HG02759 (cell line): ENCODE data around the gene USP28.
"Not testable (repeated sequence)": the region's sequence is repeated elsewhere in the genome, so short reads cannot be mapped to it uniquely, and the experiment has no call there.

Experiments
- ATAC-seq: cut with Tn5 transposase; IDR thresholded peaks from one replicate; pipeline ENCODE4 v1.9.1; 2021; ENCODE audit warnings: mild to moderate bottlenecking, moderate library complexity; ENCODE audit not compliant: unreplicated experiment

Gene USP28, protein sequence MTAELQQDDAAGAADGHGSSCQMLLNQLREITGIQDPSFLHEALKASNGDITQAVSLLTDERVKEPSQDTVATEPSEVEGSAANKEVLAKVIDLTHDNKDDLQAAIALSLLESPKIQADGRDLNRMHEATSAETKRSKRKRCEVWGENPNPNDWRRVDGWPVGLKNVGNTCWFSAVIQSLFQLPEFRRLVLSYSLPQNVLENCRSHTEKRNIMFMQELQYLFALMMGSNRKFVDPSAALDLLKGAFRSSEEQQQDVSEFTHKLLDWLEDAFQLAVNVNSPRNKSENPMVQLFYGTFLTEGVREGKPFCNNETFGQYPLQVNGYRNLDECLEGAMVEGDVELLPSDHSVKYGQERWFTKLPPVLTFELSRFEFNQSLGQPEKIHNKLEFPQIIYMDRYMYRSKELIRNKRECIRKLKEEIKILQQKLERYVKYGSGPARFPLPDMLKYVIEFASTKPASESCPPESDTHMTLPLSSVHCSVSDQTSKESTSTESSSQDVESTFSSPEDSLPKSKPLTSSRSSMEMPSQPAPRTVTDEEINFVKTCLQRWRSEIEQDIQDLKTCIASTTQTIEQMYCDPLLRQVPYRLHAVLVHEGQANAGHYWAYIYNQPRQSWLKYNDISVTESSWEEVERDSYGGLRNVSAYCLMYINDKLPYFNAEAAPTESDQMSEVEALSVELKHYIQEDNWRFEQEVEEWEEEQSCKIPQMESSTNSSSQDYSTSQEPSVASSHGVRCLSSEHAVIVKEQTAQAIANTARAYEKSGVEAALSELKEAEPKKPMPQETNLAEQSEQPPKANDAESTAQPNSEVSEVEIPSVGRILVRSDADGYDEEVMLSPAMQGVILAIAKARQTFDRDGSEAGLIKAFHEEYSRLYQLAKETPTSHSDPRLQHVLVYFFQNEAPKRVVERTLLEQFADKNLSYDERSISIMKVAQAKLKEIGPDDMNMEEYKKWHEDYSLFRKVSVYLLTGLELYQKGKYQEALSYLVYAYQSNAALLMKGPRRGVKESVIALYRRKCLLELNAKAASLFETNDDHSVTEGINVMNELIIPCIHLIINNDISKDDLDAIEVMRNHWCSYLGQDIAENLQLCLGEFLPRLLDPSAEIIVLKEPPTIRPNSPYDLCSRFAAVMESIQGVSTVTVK

DNA sequence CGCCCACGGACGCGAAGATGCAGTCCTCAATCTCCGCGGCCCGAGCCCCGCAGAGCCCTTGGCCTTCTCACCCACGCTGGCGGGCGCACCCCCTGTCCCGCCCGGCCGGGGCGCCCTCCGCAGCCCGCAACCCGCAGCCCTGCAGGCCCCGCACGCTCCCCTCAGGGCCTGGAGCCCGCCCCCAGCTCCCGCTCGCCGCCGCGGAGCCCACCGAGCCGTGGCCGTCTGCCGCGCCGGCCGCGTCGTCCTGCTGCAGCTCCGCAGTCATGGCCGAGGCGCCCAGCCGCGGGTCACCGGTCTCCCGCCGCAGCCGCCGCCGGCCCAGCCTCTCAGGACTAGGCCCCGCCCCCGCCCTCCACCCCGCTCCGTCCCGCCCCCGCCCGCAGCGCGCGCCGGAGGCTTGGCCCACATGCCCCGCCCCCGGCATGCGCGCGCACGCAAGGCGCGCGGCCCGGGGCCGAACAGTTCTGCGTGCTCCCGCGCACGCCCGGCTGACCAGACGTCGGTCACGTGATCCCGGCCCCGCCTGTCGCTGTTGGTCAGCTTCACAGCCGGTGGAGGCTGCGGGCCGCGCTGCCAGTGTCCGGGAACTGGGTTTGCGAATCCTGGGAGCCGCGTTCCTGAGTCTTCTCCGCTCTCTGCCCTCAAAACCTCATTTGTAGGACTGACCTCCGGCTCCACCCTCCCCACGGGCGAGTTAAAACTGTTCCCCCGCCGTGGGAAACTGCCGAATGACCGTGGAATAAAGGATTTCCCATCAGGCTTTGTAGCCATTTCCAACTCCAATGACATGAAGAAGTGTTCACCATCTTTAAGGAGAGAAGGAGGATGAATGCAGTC is at the start of gene USP28:
Gene USP28 (minus strand): TSS at position 339 of the 840 bp plus-strand sequence. CDS start 71 bp downstream, at position 268.
- ATAC-seq = peak; percentile 87

DNA sequence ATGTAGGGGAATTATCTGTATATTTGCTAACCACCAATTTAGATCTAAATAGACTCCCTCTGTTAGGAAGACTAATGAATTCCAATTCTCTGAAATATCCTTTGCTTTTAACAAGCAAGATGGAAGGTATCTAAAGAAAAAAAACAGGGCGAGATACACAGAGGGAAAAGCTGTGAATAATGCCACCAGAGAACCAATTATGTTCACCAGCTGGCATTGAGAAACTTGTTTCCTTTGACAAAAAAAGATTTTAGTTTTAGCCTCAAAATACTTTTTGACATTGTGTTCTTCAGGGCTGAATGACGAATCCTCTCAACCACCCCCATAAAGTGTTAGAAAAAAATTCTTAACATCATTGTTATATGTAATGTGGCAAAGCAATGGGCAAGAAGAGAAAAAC is 48.2 kb upstream of the USP28 start:
- ATAC-seq = no peak

DNA sequence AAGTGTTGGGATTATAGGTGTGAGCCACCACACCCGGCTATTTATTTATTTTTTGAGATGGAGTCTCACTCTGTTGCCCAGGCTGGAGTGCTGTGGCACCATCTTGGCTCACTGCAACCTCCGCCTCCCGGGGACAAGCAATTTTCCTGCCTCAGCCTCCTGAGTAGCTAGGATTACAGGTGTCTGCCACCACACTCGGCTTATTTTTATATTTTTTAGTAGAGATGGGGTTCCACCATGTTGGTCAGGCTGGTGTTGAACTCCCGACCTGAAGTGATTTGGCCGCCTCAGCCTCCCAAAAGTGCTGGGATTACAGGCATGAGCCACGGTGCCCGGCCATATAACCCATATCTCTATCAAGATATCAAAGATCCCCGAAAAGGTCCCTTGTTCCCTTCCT is 36.1 kb upstream of the USP28 start:
- not testable (repeated sequence) for ATAC-seq

- ATAC-seq = no peak
These were observed 32.7 kb upstream of the USP28 start for GRCh38 chr11:113908098-113908497.

GRCh38 chr11:113907681-113908080 is 32.3 kb upstream of the USP28 start:
- ATAC-seq = no peak

DNA sequence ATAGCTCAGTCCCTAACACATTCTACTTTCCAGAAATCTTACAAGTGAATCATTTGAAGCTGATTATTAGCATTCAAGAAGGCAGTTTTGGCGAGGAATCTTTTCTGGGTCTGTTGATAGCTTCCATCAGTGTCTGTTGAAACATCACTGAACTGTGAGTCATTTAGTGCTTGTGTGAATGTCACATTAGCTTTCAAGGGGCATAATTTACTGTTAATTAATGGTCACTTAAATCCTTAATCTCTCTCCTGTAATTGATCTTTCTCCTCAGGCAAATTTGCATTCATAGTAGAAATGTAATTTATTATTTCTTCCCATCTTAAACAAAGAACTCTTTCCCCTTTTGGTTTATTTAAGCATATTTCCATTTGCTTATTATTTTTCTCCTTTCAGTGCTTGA is 31.8 kb upstream of the USP28 start:
- ATAC-seq = no peak

- ATAC-seq = no peak
These were observed 31.1 kb upstream of the USP28 start for GRCh38 chr11:113906516-113906915.

DNA sequence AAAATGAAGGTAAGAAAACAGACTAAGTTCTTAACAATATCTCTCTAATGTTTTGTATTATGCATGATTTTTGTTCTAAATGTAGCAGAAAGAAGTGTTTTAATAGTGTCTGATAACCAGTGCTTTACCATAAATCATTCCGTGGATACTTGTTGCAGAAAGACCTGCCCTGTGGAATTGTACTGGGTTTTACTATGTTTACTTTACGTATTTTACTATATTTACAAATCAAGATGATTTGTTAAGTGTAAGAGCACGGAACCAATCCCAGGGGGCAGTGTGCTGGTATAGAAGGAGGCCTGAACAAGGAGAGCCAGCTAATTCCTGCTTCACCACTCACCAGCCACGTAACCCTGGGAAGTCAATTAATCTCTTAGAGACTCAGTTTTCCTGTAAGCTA is 30.7 kb upstream of the USP28 start:
- no peak for ATAC-seq

DNA sequence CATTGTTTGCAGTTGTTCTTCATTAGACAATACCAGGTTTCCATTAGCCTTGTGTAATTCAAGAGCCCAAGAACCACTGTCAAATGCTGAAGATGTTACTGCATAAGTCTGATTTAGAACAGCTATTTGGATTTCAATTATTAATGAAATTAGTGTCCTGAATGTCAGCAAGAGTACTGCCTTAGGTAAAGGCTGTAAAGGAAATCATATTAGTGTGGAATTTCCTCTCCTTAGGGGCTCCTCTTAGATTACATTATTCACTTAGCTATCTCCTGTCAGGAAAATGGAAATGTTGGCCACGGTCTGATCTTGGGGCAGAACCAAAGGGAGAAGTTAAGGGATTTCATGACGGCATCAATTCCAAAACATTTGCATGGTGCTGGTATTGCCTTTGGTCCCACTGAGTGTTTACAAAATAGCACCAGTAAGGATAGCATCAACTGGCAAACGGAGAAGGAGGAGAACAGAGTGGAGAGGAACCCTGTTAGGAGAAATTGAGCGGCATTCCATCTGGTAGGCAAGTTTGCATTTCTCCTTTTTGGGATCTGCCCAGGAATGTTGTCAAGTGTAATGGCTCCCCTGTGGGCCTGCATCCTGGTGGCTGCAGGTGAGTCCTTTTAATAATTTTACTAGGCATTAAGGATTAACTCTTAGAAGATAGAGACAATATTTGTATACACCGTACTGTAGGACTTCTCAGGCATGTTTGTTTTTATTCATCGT is 29.2 kb upstream of the USP28 start, which contains the start of gene HTR3B:
Gene HTR3B (plus strand): TSS at position 418 of the 723 bp plus-strand sequence. CDS start 138 bp downstream, at position 556.
- no peak for ATAC-seq

DNA sequence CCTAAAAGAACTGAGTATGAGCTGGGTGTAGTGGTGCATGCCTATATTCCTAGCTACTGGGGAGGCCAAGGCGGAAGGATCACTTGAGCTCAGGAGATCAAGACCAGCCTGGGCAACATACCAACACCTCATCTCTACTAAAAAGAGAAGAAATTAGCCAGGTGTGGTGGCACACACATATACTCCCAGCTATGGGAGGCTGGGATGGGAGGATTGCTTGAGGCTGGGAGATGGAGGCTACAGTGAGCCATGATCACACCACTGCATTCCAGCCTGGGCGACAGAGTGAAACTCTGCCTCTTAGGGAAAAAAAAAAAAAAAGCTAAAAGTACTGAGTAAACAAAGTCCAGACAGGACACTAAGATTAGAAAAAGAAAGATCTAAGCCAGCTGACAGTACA is 25.8 kb upstream of the USP28 start:
- no peak for ATAC-seq

- ATAC-seq = no peak
These were observed 20.9 kb upstream of the USP28 start for GRCh38 chr11:113896156-113896879.

GRCh38 chr11:113895367-113896155 is 20.2 kb upstream of the USP28 start:
- ATAC-seq = no peak

GRCh38 chr11:113894421-113894996 is 19.1 kb upstream of the USP28 start:
- ATAC-seq = no peak

- no peak for ATAC-seq
These were observed 13.5 kb upstream of the USP28 start for GRCh38 chr11:113888848-113889247.

GRCh38 chr11:113885897-113886296 is 10.5 kb upstream of the USP28 start:
- no peak for ATAC-seq

DNA sequence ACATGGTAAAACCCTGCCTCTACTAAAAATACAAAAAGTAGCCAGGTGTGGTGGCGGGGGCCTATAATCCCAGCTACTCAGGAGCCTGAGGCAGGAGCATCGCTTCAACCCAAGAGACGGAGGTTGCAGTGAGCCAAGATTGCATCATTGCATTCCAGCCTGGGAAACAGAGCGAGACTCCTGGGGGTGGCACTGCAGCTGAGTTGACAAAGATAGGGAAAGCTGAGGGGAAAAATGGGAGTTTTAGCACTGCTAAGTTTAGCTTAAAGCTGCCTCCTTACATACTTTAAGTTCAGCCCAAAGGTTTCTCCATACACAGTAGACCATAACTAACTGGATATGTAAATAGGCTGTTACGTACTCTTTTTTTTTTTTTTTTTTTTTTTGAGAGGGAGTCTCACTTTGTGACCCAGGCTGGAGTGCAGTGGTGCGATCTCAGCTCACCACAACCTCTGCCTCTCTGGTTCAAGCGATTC is 9.0 kb upstream of the USP28 start:
- ATAC-seq = no peak

DNA sequence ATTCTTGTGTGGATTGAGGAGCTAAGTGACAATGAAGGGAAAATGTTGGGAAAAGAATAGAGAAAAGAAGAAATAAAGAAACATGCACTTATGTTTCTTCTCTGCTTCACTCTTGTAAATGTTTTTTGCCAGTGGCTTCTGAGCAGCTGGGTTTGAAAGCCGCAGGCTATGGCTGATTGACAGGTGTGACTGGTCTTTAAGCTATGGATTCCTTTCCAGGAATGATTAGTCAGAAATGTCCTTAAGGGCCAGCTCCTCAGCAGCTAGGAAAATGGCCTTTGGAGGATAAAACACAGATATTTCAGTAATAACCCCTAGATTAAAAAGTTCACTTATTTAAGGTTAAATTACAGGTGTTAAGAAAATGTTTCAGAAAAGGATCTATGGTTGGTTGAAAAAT is 6.5 kb upstream of the USP28 start:
- no peak for ATAC-seq

DNA sequence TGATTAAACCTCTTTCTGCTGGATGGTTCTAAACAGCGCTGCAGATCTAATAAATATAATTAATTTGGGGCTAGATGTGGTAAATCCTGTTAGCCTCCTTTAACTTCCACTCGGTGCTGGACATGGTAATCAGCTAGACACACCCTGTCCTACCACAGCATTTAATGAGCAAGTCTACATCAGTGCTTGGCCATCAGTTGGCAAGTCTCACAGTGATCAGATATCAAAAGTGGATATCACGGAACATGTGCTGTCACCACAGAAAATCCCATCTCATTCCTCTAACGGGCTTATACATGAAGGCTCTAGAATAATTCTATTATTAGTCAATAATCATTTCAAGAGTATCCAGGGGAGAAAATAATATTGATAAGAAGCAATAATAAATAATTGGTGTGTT is 5.6 kb upstream of the USP28 start:
- no peak for ATAC-seq
